CD4-positive, alpha-beta T cell treated with Interleukin-12 subunit alpha and Interleukin-12 subunit beta, for 1 hour (primary cell): ENCODE measurements around the gene SLC5A11.
"Not testable (repeated sequence)": the region's sequence is repeated elsewhere in the genome, so short reads cannot be mapped to it uniquely, and the experiment has no call there.

Experiments
- DNase-seq: peaks from one replicate; pipeline ENCODE4 v3.0.0-alpha.2; 2020

SLC5A11 gene

DNA sequence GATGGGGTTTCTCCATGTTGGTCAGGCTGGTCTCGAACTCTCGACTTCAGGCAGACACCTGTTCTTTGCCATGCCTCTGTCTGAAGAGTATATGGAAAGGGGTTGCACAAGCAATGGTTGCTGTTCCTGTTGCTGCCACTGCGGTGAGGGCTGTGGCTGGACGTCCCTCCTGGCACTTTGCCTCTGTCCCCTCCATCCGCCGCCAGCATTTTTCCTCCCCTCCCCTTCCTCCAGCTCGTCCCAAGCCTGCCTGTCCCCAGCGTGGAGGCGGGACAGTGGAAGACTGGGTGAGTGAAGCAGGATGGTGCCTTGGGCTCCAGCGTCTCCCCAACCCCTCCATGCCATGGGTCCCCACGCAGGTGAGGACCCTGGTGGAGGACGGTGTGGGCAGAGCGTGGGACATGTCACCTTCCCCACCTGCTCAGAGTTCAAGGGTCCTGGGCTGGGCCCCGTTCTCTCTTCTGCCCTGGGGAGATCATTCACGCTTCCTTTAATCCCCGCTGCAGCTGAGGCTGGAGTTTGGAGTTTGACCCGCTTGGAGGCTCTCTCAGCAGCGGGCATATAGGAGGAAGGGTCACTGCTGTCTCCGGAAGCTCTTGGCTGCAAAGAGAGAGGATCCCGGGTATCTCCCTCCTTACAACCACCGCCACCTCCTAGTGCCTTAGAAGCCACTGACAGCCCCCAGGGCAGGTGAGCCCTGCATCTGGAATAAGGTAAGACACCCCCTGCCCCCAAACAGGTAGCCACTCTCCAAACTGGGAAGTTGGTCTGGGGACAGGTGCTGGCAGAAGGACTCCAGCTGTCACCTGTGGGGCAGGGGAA is at the start of gene SLC5A11:
Gene SLC5A11 (plus strand): TSS at position 238 of the 822 bp plus-strand sequence. CDS start 12,681 bp downstream, outside the sequence.
- no peak for DNase-seq

- DNase-seq, result no peak
These were observed 45.2 kb upstream of the SLC5A11 start for GRCh38 chr16:24800586-24800985.

DNA sequence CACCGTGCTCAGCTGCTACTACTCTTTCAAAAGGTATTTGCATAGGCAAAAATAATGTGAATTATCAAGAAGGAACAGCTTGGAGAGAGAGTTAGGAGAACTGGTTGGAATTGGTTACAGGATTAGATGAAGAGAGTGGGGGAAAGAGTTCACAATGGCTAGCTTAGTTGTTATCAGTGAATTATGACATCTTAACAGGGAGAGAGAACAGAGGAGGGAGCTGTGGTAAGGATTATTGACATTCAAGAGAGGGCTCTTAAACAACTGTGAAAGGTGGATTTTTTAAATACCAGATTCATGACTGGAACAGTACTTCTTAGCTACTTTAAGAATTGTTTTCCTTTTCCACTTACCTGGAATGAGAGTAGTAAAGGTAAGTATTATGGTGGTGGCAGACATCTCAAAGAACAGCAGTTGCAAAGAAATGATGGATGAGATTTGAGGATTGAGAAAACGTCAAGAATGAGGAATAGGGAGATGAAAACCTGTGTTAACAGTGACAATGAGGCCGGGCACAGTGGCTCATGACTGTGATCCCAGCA is 43.9 kb upstream of the SLC5A11 start:
- DNase-seq, result no peak

GRCh38 chr16:24805484-24805883 is 40.3 kb upstream of the SLC5A11 start:
- no peak for DNase-seq

- no peak for DNase-seq
These were observed 38.5 kb upstream of the SLC5A11 start for GRCh38 chr16:24807301-24807700.

GRCh38 chr16:24810951-24811843 is 34.6 kb upstream of the SLC5A11 start:
- DNase-seq, result no peak

- not testable (repeated sequence) for DNase-seq
These were observed 33.0 kb upstream of the SLC5A11 start for GRCh38 chr16:24812813-24813212.

DNA sequence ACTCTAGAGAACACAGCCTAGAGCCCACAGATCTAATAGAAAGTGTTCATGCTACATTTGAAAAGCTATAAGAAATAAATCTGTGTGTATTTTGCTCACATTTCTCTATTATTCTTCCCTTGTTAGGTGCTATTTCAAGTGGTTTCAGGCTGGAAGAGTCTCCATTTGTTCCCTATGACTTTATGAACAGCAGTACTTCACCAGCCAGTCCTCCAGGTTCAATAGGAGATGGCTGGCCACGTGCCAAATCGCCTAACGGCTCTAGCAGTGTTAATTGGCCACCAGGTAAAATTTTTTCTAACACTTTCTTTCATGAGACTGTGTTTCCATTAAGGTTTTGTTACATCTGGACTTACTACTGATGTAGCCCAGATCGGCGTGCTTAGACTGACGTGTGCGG is 30.7 kb upstream of the SLC5A11 start:
- DNase-seq, result no peak

- no peak for DNase-seq
These were observed 29.1 kb upstream of the SLC5A11 start for GRCh38 chr16:24816688-24817087.

DNA sequence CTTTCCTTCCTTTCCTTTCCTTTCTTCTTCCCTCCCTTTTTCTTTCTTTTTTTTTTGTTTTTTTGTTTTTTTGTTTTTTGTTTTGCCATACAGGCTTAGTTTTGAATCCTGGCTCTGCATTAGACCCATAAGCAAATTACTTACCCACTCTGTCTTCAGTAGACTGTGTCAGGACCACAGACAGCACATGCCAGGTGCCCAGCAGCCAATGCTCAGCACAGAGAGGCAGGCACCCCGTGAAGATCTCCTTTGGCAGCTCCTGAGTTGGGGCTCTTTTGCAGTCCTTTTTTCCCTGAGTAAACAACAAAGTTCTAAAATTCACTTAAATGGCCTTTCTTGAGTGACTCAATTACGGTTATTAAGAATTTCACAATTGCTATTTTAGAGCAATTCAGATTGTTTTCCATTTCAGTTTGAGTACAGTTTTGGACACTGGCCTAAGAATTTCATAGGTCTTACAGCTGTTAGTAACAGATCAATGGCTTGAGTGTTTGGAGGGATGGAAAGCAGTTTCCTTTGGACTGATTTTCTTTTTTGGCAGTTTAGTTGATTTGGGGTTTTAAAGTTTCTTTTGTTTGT is 26.2 kb upstream of the SLC5A11 start:
- no peak for DNase-seq

DNA sequence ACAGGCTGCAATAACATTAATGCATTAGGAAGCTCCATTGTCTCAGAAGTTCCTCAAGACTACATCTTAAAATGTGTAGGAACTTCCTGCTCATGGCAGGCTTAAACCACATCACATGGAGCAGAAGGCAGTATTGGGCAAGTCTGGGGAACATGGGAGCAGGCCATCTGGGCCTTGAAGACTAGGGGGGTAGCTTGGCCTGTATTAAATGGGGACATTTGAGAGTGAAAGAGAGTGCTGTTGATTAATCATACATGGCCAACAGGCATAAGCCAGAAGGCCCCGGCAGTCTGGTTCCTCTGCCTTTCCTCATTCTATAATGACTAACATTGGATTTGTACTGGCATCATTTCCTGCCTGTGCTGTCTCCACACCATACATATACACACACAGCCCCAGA is 25.2 kb upstream of the SLC5A11 start:
- no peak for DNase-seq

DNA sequence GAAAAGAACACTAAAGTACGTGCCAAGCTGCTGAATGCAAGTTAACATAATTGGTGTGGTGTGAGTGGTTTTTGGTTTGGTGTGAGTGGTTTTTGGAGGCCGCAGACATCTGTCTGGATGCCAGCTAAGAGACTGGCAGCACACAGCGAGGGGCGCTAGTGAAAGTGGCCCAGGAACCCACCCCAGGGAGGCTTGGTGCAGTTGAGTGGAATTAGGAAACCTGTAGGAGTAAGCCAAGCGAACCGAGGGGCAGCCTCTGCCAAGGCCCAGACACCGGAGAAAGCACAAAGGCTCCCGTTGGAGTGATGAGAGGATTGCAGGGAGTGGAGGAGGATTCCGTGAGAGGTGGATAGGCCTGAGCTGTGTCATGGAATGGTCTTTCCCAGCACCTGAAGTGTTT is 24.6 kb upstream of the SLC5A11 start:
- no peak for DNase-seq

- no peak for DNase-seq
These were observed 23.2 kb upstream of the SLC5A11 start for GRCh38 chr16:24822542-24822941.

GRCh38 chr16:24822974-24823373 is 22.8 kb upstream of the SLC5A11 start:
- DNase-seq, result no peak

DNA sequence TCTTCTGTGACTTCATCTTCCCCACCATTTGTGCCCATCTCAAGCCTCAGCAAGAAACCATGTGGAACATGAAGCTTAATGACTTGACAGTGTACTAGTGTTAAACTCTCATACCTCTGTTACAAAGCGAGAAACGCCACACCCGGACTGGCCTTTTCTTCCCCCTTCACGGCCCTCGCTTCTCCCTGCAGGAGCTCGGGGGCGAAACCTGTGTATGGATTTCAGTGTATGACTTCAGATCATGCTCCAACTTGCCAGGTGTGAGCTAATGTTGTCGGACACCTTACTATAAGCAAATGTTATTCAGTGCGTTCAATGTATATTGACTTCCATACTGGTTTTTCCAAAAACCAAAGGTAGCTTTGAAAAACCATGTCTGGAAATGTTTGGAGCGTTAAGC is 20.1 kb upstream of the SLC5A11 start:
- DNase-seq, result no peak

- no peak for DNase-seq
These were observed 19.6 kb upstream of the SLC5A11 start for GRCh38 chr16:24826096-24826690.

GRCh38 chr16:24826817-24827566 is 18.8 kb upstream of the SLC5A11 start:
- DNase-seq, result no peak

- no peak for DNase-seq
These were observed 16.6 kb upstream of the SLC5A11 start for GRCh38 chr16:24829153-24829552.

- DNase-seq, result no peak
These were observed 12.4 kb upstream of the SLC5A11 start for GRCh38 chr16:24833352-24833751.

GRCh38 chr16:24834459-24835335 is 11.1 kb upstream of the SLC5A11 start:
- no peak for DNase-seq

GRCh38 chr16:24836836-24837235 is 8.9 kb upstream of the SLC5A11 start:
- DNase-seq, result no peak
